Activated CD8-positive, alpha-beta memory T cell treated with anti-CD3 and anti-CD28 coated beads for 36 hours (primary cell): ENCODE measurements around the gene SF3A1. TPM values are rescaled to one million over a fixed set of nuclear protein-coding genes. Genes with fewer than 3 reads are reported as not detected.

Source experiments
- CTCF ChIA-PET: fragments of 350-600 bp; sonication (Branson Sonifier 250); formaldehyde crosslinking; loops from one replicate; lab custom pipeline; 2021; ENCODE audit warnings: antibody characterized with exemption; lab: Charles Lee
- POLR2A ChIA-PET: fragments of 350-600 bp; sonication (Branson Sonifier 250); formaldehyde crosslinking; loops from one replicate; lab custom pipeline; 2021; ENCODE audit warnings: antibody characterized with exemption; lab: Charles Lee
- total RNA-seq, 2 experiments: library from RNA; stranded (reverse); gene quantifications; one replicate each; pipeline ENCODE4 v1.2.3, GENCODE V29; 2021

The SF3A1 gene
- total RNA-seq, 2 experiments from 2014 or later, result 229 to 231 TPM

DNA sequence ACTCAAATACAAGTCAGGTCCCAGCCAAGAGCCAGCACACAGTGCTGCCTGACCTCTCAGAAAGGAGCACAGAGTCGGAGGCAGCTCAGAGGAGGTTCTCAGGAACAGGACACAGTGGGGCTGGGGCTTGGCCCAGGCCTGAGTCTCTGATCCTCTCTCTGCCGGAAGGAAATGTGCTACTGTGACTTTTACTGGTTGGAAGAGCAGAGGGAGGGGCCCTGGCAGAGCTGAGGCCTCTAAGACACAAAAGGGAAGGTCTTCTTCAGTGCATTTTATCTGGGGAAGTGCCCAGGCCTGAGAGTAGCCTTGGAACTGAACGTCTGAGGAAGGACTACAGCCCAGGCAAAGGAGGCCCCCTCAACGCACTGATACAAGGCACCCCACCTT, 51.2 kb downstream of the SF3A1 start:
- ChIA-PET POLR2A (interaction anchor here (1.5 kb wide), 1 partner anchor 51 kb away, joined by 3 read pairs; the partner anchor contains the start of genes CCDC157 and SF3A1), CTCF (interaction anchor here (0.6 to 2.3 kb wide), 2 partner anchors 18 to 420 kb away, joined by 3 to 10 read pairs; no protein-coding TSS in a partner anchor)

DNA sequence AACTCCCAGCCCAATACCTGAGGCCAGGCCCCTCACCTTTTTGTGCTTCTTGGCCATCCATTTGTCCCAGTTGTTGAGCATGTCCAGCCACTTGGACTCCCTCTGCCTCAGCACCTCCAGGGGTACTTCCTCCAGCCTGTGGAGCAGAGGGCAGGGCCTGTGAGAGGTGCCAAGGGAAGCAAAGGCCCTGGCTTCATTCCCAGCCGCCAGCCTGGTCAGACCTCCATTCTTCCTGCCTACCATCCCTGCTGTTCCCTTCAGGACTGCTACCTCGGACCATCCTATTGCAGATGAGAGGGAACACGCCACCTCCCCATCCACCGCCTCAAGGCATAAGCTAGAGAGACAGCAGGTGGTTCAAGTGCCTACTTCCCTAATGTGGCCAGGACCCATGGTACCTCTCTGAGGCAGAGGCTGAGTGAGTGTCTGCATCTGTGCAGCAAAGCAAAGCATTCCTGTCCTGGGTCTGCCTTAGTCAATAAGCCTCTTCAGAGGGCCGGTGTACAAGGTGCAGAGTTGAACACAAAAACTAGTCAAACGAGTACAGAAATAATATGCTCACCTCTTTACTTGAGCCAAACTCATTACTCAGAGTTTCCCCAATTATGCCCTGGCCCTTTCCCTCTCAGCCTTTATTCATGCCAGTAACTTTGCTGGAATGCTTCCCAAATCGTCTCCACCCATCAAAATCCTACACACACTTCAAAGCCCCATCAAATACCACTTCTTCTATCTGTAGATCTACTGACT, 52.0 kb downstream of the SF3A1 start:
- ChIA-PET CTCF (interaction anchor here (0.6 to 2.3 kb wide), 3 partner anchors 17 to 83 kb away, joined by 3 to 10 read pairs (median 4); partner anchors contain the start of gene RNF215), POLR2A (interaction anchor here (1.5 kb wide), 1 partner anchor 52 kb away, joined by 3 read pairs; the partner anchor contains the start of genes CCDC157 and SF3A1)

DNA sequence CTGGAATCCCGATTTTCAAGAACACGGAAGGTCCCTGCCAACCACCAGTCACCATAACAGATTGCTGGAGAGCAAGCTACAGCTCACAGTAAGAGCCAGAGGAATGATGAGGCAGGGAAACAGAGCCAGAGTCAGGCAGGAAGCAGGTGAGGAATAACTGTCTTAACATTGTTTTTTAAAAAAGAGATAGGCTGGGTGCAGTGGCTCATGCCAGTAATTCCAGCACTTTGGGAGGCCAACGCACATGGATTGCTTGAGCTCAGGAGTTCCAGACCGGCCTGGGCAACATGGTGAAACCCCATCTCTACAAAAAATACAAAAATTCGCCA, 53.9 kb downstream of the SF3A1 start:
- POLR2A ChIA-PET, result interaction anchor here (0.5 kb wide), 1 partner anchor 134 kb away, joined by 3 read pairs; no protein-coding TSS in a partner anchor

DNA sequence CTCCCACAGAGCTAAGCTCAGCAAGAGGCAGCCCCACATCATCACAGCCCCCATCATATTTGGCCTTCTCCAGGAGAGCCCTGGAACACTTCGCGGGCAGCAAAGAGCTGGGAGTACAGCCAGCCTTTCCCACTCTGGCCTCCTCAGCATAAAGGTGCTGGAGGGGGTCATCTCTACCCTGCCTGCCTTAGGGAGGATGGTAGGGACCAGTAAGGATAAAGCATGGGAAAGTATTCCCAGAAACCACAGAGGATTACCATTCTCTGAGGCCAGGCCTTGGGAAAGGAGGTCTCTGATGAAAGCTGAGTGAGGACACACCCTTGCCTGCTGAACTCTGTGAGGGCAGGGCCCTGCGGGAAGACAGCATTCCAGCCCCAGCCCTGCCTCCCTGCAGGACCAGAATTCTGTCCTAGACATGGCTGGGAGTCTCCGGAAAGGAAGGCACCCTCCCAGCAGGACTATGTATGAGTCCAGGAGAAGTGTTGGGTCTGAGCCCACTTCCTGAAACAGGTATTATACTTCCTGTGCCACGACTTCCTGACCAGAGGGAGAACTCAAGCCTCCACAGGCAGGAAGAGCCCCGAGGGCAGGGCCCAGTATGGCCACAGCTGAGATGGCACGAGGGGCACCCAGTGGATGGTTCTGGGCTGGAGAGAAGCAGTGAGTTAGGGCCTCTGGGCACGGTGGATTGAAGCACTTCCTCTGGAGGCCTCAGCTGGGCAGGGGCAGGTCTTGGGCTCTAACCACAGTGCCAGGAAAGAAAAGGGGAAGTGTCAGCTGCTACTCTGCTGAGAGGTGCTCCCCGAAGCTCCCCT, 54.5 kb downstream of the SF3A1 start:
- ChIA-PET POLR2A (interaction anchor here (0.5 to 1.4 kb wide), 2 partner anchors 67 to 135 kb away, joined by 3 read pairs; no protein-coding TSS in a partner anchor), CTCF (interaction anchor here (1.1 to 3.5 kb wide), 2 partner anchors 13 to 18 kb away, joined by 3 to 30 read pairs; partner anchors contain the start of gene CASTOR1)

More for the DNA sequence above, 53.9 kb downstream of the SF3A1 start:
- CTCF ChIA-PET, result interaction anchor here (1.1 to 3.5 kb wide), 2 partner anchors 14 to 18 kb away, joined by 3 to 30 read pairs; partner anchors contain the start of gene CASTOR1

DNA sequence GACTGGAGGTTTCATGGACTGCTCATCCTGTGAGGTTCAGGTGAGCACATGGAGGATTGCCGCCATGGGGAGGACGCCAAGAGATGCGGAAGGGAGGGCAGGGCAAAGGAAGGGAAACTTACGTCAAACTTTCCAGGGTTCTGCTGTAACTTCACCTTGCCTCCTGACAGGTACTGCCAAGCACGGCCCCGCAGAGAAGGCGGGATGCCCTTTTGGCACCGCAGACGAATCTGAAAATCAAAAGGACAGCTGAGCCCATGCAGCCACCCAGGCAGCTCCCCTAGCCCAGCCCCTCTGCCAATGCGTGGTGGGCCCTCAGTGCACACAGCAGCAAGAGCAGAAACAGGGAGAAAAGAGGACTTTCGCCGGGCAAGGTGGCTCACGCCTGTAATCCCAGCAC, 57.4 kb downstream of the SF3A1 start:
- POLR2A ChIA-PET, result no interaction called here

DNA sequence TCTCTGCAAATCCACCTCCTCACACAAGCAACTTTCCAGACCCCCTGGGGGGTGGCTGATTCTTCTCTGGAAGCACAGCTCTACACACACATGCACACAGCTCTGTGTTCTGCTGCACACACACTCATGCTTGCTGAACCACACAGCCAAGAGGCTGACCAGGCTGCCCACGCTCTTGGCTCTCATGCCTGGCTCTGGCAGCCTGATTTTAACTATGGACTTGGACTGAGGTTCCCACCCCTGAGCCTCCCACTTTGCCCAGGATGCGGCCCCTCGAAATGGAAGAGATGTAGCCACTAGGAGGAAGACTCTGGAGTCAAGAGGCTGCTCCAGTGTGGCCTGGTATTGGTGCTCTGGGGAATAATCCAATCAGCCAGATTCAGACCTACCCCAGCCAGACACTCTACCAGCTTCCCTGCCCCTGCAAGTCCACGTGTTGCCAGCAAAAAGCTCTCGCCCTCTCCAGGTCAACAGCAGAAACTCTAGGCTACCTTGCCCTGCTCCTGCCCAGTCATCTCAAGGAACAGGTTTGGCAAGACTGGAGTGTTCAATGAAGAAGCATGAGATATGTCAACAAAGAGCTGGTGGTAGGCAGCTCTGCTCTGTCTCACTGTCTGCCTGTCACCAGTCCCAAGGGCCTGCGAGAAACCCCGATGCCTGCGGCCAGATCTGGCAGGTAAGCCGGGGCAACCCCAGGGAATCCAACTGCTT, 58.5 kb downstream of the SF3A1 start:
- ChIA-PET POLR2A (interaction anchor here (0.6 kb wide), 1 partner anchor 28 kb away, joined by 3 read pairs; the partner anchor contains the start of gene TBC1D10A), CTCF (interaction anchor here (1.3 to 1.7 kb wide), 2 partner anchors 10 to 89 kb away, joined by 4 to 7 read pairs; no protein-coding TSS in a partner anchor)

More for the DNA sequence above, 57.4 kb downstream of the SF3A1 start:
- CTCF ChIA-PET, result no interaction called here

DNA sequence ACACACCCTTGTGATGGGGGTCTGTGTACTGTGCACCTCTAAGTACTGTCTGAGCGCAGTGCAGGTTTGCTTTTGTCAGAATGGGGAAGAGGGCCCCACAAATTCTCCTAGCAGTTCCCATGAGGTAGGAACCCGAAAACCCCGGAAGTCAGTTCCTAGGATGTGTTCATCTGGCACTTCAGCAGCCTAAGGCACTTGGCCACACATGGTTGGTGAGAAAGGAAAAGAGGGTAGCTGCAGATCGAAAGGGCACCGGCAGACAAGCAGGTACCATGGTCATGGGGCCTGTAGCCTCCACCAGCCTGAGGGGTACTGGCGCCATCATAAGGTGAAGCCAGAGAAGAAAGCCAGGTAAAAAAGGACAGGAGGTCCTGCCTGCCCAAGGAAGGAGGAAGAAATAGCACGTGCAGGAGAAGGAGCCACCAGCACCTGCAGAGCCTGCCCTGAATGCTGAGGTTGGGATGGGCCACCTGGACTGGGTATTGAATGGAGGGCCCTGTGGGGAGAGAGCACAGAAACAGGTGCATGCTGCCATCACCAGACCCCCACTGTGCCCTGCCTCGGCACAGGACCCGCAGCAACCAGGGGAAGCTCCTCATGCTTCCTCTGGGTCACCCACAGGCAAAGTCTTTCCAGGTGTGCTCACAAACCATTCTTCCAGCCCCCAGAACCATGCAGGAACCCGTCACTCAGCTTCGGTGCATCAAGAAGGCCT, 59.3 kb downstream of the SF3A1 start:
- ChIA-PET POLR2A (no interaction called here), CTCF (interaction anchor here (0.6 to 1.7 kb wide), 3 partner anchors 9 to 169 kb away, joined by 4 to 7 read pairs (median 4); no protein-coding TSS in a partner anchor)

DNA sequence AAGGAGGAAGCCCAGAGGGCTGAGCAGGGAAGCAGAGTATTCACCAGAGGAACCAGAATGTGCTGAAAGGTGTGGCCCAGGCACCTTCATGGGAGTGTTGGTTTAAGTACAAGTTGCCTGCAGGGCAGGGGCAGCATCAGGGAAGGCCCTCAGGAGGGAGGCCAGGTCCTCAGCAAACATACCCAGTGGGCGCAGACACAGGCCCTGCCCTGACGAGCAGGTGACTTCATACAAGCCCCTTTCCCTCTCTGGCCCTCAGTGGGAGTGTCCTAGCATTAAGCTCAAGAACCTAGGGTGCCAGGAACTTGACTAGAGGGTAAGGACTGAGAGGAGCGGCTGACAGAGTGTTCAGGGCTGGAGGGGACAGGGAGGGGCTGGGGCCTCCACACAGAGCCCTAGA, 59.9 kb downstream of the SF3A1 start:
- POLR2A ChIA-PET, result no interaction called here

DNA sequence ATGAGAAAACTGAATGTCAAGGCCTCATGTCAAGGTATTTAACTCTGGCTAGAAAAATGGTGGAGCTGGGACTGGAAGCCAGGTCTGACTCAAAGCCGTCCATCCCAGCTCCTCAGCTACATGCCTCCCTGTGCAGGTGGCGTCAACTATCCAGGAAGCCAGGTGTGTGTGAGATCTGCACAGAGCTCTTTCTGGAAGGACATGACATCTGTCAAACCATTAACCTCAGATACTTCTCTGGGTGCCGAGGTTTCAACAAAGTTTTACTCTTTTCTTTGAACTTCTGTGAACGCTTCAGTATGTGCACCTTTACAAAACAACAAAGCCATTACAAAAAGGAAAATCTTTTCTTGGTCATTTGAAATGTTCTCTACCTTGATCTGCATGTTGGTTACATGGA, 60.4 kb downstream of the SF3A1 start:
- ChIA-PET CTCF (interaction anchor here (0.9 to 1.6 kb wide), 2 partner anchors 9 to 130 kb away, joined by 3 to 6 read pairs; no protein-coding TSS in a partner anchor), POLR2A (no interaction called here)

More for the DNA sequence above, 59.9 kb downstream of the SF3A1 start:
- CTCF ChIA-PET, result interaction anchor here (0.6 to 1.6 kb wide), 3 partner anchors 9 to 168 kb away, joined by 3 to 6 read pairs (median 4); no protein-coding TSS in a partner anchor

DNA sequence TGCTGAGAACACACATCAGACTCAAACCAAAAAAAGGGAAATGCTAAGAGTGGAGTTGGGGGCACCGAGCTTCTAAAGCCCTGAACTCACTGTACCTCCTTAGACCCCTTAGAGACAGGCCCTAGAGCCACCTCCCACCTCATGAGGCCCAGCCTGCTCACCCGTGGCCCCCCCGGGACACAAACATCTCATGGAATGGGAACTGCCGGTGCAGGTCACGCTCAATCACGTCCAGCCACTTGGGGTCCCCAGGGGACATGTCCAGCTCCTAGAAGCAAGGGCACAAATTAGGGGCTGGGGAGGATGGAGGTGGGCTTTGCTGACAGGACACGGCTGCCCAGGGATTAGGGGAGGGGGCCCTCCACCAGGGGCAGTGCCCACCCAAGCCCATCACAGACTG, 61.1 kb downstream of the SF3A1 start:
- ChIA-PET POLR2A (no interaction called here), CTCF (interaction anchor here (1.6 to 12.9 kb wide), 2 partner anchors 8 to 92 kb away, joined by 6 to 214 read pairs; partner anchors contain the start of gene RNF215)

DNA sequence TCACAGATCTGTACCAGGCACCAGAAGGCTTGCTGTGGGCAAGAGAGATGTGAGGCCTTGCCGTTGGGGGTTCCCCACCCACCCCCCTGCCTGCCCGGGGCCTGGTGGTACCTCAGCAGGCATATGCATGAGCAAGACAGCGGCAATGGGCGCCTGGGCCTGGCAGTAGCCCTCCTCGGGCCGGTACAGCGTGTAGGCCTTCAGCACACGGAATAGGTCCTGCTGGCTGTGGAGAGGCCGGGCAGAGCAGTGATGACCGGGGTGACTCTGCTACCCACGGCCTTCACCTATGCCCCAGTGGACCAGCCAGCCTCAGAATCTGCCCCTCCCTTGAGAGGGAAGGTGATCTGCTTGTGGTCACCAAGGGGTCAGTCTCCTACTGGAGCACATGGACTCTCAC, 61.9 kb downstream of the SF3A1 start:
- POLR2A ChIA-PET, result no interaction called here
- CTCF ChIA-PET, result interaction anchor here (1.5 to 12.9 kb wide), 2 partner anchors 24 to 93 kb away, joined by 4 to 214 read pairs; partner anchors contain the start of gene RNF215

DNA sequence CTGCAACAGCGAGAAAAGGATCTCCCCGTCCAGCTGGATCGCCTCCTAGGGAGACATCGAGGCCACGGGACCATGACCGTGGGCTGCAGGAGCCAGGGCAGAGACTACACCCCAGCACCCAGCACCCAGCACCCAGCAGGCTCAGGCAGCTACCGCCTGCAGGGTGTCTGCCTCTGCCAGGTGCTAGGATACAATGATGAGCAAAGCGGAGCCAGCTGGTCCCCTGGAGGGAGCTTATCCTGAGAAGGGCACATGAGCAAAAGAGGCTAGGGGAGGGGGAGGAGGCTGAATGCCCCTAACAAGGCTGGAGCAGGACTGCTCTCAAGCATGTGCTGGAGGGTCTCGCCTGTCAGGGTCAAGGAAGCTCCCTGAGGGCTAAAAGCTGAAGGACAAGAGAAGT, 62.6 kb downstream of the SF3A1 start:
- ChIA-PET POLR2A (no interaction called here), CTCF (interaction anchor here (1.5 to 12.9 kb wide), 2 partner anchors 23 to 94 kb away, joined by 4 to 214 read pairs; partner anchors contain the start of gene RNF215)

DNA sequence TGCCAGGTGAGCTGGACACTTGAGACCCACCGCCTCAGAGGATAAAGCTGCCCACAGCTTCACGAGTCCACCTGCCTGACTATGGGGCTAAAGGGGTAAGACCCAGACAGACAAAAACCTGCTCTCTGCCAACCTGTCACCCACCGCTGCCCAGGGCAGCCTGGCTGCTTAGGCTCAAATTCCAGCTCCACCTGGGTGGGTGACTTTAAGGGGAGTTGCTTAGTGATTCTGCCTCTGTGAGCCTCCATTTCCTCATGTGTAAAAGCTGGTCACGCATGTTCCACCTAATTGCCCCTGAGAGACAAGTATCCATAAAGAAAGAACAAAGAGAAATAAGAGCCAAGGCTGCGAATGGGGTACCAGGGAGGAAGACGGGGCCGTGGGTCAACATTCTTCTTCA, 63.7 kb downstream of the SF3A1 start:
- POLR2A ChIA-PET, result no interaction called here

DNA sequence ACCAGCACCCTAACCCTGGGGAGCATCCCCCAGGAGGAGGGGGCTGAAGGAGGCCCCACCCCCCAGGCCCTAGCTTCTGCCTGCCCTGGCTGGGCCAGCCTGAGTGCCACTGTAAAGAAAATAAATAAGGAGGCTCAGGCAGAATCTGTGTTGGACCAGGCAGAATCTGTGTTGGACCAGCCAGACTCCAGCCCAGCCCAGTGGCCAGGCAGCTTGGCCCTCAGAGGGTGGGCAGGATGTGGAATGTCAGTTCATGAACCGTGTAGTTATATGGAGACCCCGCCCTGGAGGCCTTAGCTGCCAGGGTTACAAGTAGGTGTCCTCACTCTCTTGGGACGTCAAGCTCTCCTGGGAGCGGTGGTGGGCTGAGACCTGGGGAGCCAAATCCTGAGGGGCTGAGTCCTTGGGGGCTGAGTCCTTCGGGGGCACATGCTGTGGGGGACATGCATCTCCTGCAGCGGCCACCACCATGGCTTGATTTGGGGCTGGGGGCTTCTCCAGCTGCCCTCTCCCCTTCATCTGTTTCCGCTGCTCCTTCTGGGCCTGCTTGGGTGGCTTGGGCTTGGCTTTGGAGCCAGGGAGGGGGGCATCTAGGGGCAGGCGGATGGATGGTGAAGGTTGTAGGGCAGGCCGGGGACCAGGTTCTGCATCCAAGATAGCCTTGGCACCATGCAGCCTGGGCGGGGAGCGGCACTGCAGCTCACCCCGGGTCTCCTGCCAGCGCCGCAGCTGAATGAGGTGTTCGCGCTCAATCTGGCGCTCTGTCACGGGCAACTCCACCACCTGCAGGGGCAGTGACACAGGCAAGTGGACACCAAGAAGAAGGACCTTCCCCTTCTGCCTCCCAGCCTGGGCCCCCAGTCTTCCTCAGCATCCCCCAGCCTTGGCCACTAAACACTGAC, 64.4 kb downstream of the SF3A1 start:
- CTCF ChIA-PET, result interaction anchor here (0.6 to 12.9 kb wide), 4 partner anchors 8 to 96 kb away, joined by 3 to 214 read pairs (median 4); partner anchors contain the start of genes RNF215 and TBC1D10A
- POLR2A ChIA-PET, result no interaction called here

More for the DNA sequence above, 63.7 kb downstream of the SF3A1 start:
- CTCF ChIA-PET, result interaction anchor here (12.9 kb wide), 1 partner anchor 95 kb away, joined by 214 read pairs; the partner anchor contains the start of gene RNF215

DNA sequence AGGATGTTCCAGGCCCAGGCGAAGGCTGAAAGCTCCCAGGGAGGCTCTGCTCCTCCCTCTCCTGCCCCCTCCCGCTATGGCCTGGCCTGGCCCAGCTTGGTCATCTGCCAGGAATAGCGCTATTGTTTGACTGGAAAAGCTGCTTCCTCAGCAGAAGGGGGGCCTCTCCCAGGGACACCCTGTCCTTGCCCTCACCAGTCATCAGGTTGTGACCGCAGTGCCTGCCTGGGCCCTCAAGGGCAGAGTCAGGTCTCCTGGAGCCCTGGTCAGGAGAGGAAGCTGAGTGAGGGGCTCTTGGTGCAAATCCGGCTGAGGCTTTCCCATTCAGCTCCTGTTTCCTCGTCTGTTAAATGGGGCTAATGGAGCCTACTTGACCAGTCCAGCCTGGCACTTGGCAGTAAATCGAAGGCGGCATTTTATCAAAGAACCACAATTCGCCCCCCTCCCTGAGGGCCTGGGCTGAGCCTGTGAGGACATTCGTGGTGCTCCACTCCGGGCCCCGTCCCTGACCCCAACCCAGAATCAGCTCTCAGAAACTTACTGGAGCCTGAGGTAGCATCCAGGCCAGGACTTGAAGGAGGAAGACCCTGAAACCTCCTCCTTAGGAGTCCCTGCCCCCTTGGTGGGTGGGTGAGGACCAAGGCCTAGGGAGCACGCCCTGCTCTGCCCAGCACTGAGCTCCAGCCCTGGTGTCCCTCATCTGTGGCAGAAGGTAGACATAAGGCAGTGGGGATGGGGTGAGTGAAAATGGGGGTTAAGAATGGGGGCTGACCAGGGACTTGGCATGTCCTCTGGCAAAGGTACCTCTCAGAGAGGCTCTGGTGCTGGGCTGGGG, 65.4 kb downstream of the SF3A1 start:
- POLR2A ChIA-PET, result interaction anchor here (1.6 to 2.3 kb wide), 2 partner anchors 35 to 65 kb away, joined by 5 to 9 read pairs; partner anchors contain the start of genes CCDC157, SF3A1 and TBC1D10A
- CTCF ChIA-PET, result interaction anchor here (0.7 to 12.9 kb wide), 8 partner anchors 10 to 135 kb away, joined by 3 to 214 read pairs (median 3); partner anchors contain the start of genes RNF215 and TBC1D10A
